ENCODE data around the gene BLTP3B.

Gene BLTP3B

DNA sequence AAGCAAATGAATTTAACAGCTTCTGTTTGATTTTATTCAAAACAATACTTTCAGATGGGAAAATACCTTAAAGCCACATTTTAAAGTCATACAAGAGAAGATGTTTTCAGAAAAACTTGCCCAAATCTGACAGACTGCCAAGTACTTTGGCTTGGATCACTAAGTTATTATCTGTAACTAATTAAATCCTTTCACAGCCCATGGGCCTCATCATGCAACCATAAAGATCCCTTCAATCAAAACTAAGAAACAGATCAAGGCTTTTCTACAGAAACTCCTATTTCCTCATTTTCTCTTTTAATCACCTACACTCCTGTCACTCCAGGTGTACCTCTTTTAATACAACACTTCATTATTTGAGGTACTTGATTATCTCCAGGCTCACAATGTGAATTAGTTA, 28.1 kb downstream of the BLTP3B start:
- no peak for DNase-seq

DNA sequence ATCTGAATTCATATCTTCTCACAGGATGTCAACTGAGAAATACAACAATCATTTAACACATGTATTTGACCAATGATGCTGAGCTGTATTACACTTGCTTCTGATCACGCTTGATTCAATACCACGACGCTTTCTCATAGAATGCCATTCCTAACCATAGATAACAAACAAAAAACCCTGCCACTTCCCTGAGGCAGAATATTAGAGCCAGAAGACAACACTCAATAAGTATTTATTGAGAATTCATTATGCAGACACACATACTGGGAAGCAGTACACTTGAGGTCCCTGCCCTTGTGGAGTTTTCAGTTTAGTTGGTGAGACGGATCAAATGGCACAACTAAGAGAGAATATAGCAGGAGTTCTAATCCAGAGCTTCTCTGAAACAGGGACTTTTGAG, 32.4 kb downstream of the BLTP3B start:
- DNase-seq: no peak

DNA sequence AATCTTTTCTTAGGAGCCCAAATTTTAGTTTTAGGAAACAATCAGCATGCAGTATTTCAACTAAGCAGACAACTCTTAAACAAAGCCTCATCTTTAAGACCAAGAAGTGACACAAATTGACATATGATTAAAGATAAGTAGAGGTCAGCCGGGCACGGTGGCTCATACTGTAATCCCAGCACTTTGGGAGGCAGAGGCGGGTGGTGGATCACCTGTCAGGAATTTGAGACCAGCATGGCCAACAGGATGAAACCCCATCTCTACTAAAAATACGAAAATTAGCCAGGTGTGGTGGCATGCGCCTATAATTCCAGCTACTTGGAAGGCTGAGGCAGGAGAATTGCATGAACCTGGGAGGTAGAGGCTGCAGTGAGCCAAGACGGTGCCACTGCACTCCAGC, 35.8 kb downstream of the BLTP3B start:
- DNase-seq: no peak

DNA sequence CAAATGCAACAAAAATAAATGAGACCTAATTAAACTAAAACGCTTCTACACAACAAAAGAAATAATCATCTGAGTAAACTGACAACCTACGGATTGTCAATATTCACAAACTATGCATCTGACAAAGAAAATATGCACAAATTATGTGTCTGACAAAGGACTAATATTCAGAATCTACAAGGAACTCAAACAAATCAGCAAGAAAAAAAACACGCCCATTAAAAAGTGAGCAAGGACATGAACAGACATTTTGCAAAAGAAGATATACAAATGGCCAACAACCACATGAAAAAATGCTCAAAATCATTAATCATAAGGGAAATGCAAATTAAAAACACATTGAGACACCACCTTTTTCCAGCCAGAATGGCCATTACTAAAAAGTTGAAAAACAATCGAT, 37.0 kb downstream of the BLTP3B start:
- DNase-seq: no peak

DNA sequence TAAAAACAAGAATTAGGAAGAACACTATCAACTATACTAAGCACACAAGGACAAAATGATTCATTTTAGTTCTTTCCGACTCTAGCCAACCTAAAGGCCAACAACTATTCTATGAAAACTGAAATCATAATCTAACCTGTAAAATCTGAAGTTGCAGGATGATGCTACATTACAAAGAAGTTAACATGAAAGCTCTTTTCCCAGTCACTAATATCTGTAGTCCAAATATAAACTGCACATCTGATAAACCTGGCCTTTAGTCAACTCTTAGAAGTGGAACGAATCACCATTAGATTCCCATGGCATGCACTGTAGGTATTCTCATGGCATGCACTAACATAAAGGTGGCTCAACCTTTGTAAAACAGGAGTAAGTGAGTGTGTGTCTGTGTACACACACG, 41.7 kb downstream of the BLTP3B start:
- DNase-seq: no peak
